ENCODE results near the gene DUSP10. TPM values are rescaled to one million over a fixed set of nuclear protein-coding genes. Genes with fewer than 3 reads are reported as not detected.

Gene DUSP10
- total RNA-seq, 1 experiment from 2014 or later: 1.6 TPM

- ChIA-PET CTCF (no interaction called here), POLR2A (no interaction called here)
- Mint-ChIP-seq H3K9me3 (no peaks in the 10 kb centered on the region), H3K36me3 (no peaks in the 10 kb centered on the region), H3K4me3 (no peak overlapping the region), H3K27me3 (ENCODE audit: low read depth) (no peaks in the 10 kb centered on the region), H3K4me1 (no peaks in the 10 kb centered on the region), H3K27ac (no peak overlapping the region)
- TF ChIP-seq ZNF263 (CRISPR knock-in tag; IDR thresholded peaks at IDR 0.05; ENCODE audit: low read depth) (no peak), AFF4 (CRISPR knock-in tag; IDR thresholded peaks at IDR 0.05; ENCODE audit: borderline replicate concordance) (no peak), STAT6 (CRISPR knock-in tag; conservative IDR thresholded peaks at IDR 0.05; ENCODE audit: low read depth) (no peak), ATF2 (CRISPR knock-in tag; IDR thresholded peaks at IDR 0.05; ENCODE audit: borderline replicate concordance, low read depth) (no peak), TCF7 (CRISPR knock-in tag; IDR thresholded peaks at IDR 0.05; ENCODE audit: low read depth) (no peak), JAZF1 (CRISPR knock-in tag; IDR thresholded peaks at IDR 0.05) (no peak), NFYB (CRISPR knock-in tag; conservative IDR thresholded peaks at IDR 0.05; ENCODE audit: low read depth) (no peak), ZNF219 (CRISPR knock-in tag; IDR thresholded peaks at IDR 0.05; ENCODE audit: borderline replicate concordance) (no peak), NR3C1 (CRISPR knock-in tag; conservative IDR thresholded peaks at IDR 0.05; ENCODE audit: low read depth) (no peak), FOXP4 (CRISPR knock-in tag; IDR thresholded peaks at IDR 0.05) (no peak), ERG (CRISPR knock-in tag; IDR thresholded peaks at IDR 0.05) (no peak)
- DNase-seq (ENCODE audit: low spot score): no peak
- ATAC-seq: no peak
Measured at GRCh38 chr1:221753828-221754188, 11.9 kb upstream of the DUSP10 start.

GRCh38 chr1:221751226-221751887, 9.5 kb upstream of the DUSP10 start:
- no peak overlapping the region for H3K4me3 Mint-ChIP-seq
- H3K4me1 Mint-ChIP-seq: no peaks in the 10 kb centered on the region
- H3K36me3 Mint-ChIP-seq: no peaks in the 10 kb centered on the region
- H3K27ac Mint-ChIP-seq: no peak overlapping the region
- ChIA-PET POLR2A (no interaction called here), CTCF (no interaction called here)
- DNase-seq (ENCODE audit: low spot score): no peak
- no peak for ATAC-seq
- no peaks in the 10 kb centered on the region for H3K27me3 Mint-ChIP-seq (ENCODE audit: low read depth)
- H3K9me3 Mint-ChIP-seq: no peaks in the 10 kb centered on the region
- no peak for TF ChIP-seq ZNF219 (CRISPR knock-in tag; IDR thresholded peaks at IDR 0.05; ENCODE audit: borderline replicate concordance)
- no peak for TF ChIP-seq AR (CRISPR knock-in tag; IDR thresholded peaks at IDR 0.05)
- no peak for TF ChIP-seq FOXJ3 (CRISPR knock-in tag; IDR thresholded peaks at IDR 0.05; ENCODE audit: borderline replicate concordance)
- no peak for TF ChIP-seq TP53 (CRISPR knock-in tag; IDR thresholded peaks at IDR 0.05)
- no peak for TF ChIP-seq ESRRA (CRISPR knock-in tag; IDR thresholded peaks at IDR 0.05; ENCODE audit: borderline replicate concordance)
- no peak for TF ChIP-seq HMGA2 (CRISPR knock-in tag; IDR thresholded peaks at IDR 0.05)
- no peak for TF ChIP-seq ZNF138 (CRISPR knock-in tag; conservative IDR thresholded peaks at IDR 0.05)
- no peak for TF ChIP-seq IRF1 (CRISPR knock-in tag; IDR thresholded peaks at IDR 0.05)
